Lung (tissue), 12 donors: Measurements from ENCODE around the gene TEX261. TPM values are rescaled to one million over a fixed set of nuclear protein-coding genes. Genes with fewer than 3 reads are reported as not detected.

ENCODE experiments used
- ATAC-seq: fragments of 200-7000 bp; cut with Tn5 transposase; one replicate; pipeline ENCODE4 v1.9.1; 2020; ENCODE audit warnings: moderate number of reproducible peaks; ENCODE audit not compliant: insufficient read depth, low FRiP score
- DNase-seq, 3 donors: peaks; one replicate each; pipeline ENCODE4 v3.0.0-alpha.2; 2013 to 2017
- H3K27ac ChIP-seq, 2 donors: one replicate each; pipeline ENCODE4 v1.5.1; 2013; ENCODE audit warnings: mild to moderate bottlenecking in 2 of 2, moderate library complexity in 2 of 2, control low read depth in 1 of 2, inconsistent platforms in 1 of 2, low read depth in 1 of 2, low read length in 1 of 2
- H3K27me3 ChIP-seq, 3 donors: one replicate each; pipeline ENCODE4 v1.5.1; 2013; ENCODE audit warnings: low read length in 2 of 3; ENCODE audit not compliant: control insufficient read depth in 3 of 3, insufficient read depth in 3 of 3
- H3K36me3 ChIP-seq, 4 donors: one replicate each; pipeline ENCODE4 v1.5.1; 2013; ENCODE audit warnings: low read length in 4 of 4, mild to moderate bottlenecking in 1 of 4, moderate library complexity in 1 of 4; ENCODE audit not compliant: control insufficient read depth in 4 of 4, insufficient read depth in 4 of 4
- H3K4me1 ChIP-seq, 5 donors: one replicate each; pipeline ENCODE4 v1.5.1; 2013; ENCODE audit warnings: low read length in 5 of 5, mild to moderate bottlenecking in 2 of 5, moderate library complexity in 1 of 5; ENCODE audit not compliant: control insufficient read depth in 5 of 5, insufficient read depth in 5 of 5
- H3K4me3 ChIP-seq: one replicate; pipeline ENCODE4 v1.5.1; 2013; ENCODE audit warnings: mild to moderate bottlenecking, control low read depth, moderate library complexity
- H3K9ac ChIP-seq, 2 donors: one replicate each; pipeline ENCODE4 v1.5.1; 2013; ENCODE audit warnings: low read length in 2 of 2, control low read depth in 1 of 2; ENCODE audit not compliant: insufficient read depth in 1 of 2
- H3K9me3 ChIP-seq, 4 donors: one replicate each; pipeline ENCODE4 v1.5.1; 2013; ENCODE audit warnings: low read length in 3 of 4, mild to moderate bottlenecking in 1 of 4, moderate library complexity in 1 of 4; ENCODE audit not compliant: control insufficient read depth in 4 of 4, insufficient read depth in 3 of 4
- CTCF ChIP-seq: IDR thresholded peaks from 2 replicates; pipeline ENCODE4 v1.5.1; 2012; ENCODE audit warnings: mild to moderate bottlenecking; ENCODE audit errors: control extremely low read depth, extremely low read depth
- WGBS, 2 donors: extraction: QIAGEN DNeasy Blood & Tissue Kit; methylation state at CpG; one replicate each; pipeline ENCODE4 v1.1.7; 2013; 5-methylcytosine and 5-hydroxymethylcytosine counted together
- polyA plus RNA-seq, 2 donors: library from polyadenylated mRNA; stranded (reverse); fragments of 200-250 nt; gene quantifications; one replicate each; pipeline ENCODE4 v1.2.1, GENCODE V29; 2013
- total RNA-seq, 2 donors: library from RNA; depleted of rRNA in 1 of 2; stranded (reverse); fragments of >200 nt in 1 of 2; gene quantifications; one replicate each; pipeline ENCODE4 v1.2.1, GENCODE V29; 2014 to 2021
- donor health status: control.
- donor health status: control.
- donor health status: Bipolar disorder and iron deficiency.
- donor health status: healthy.
- donor health status: DM: yes; HTN: yes; CAD: no.

TEX261 gene
- total and polyA plus RNA-seq, 4 donors = 23.0 to 55.8 (median 34.4) TPM

- H3K27ac ChIP-seq = peak overlapping the region in 1 of 2 donors; percentile 81
- H3K27me3 ChIP-seq = no peaks in the 10 kb centered on the region
- H3K36me3 ChIP-seq = peaks cover 0 to 2% (median 0%) of the 10 kb centered on the region in 4 donors
- H3K4me1 ChIP-seq = peaks cover 0 to 11% (median 6%) of the 10 kb centered on the region in 5 donors
- no peaks in the 10 kb centered on the region for H3K9me3 ChIP-seq
- ATAC-seq (peak; percentile 4), DNase-seq (peak; percentile 54 to 82 (median 72))
- 21 to 25% methylated on average over 14 of the region's 14 CpGs for WGBS, 2 donors
- no peak overlapping the region for H3K4me3 ChIP-seq
- no peak for TF ChIP-seq CTCF
- peak overlapping the region in 1 of 2 donors; percentile 11 for H3K9ac ChIP-seq
These were observed 17.0 kb downstream of the TEX261 start for GRCh38 chr2:70977605-70978205.

GRCh38 chr2:70975237-70975636 is 19.4 kb downstream of the TEX261 start:
- Histone ChIP-seq H3K9ac (no peak overlapping the region), H3K27me3 (peaks cover 0 to under 1% (median 0%) of the 10 kb centered on the region in 3 donors), H3K4me3 (no peak overlapping the region), H3K4me1 (peaks cover 0 to 11% (median 6%) of the 10 kb centered on the region in 5 donors), H3K27ac (no peak overlapping the region), H3K36me3 (no peaks in the 10 kb centered on the region), H3K9me3 (no peaks in the 10 kb centered on the region)
- DNase-seq (no peak), ATAC-seq (no peak)
- TF ChIP-seq CTCF = no peak
- WGBS, 2 donors = 81 to 83% methylated on average over 2 of the region's 2 CpGs

- DNase-seq (no peak), ATAC-seq (no peak)
- WGBS, 2 donors = 93 to 95% methylated on average over 3 of the region's 3 CpGs
- no peaks in the 10 kb centered on the region for H3K9me3 ChIP-seq
- TF ChIP-seq CTCF = no peak
- H3K27me3 ChIP-seq = peaks cover 0 to 7% (median 0%) of the 10 kb centered on the region in 3 donors
- H3K36me3 ChIP-seq = no peaks in the 10 kb centered on the region
- peaks cover 0 to 11% (median 6%) of the 10 kb centered on the region in 5 donors for H3K4me1 ChIP-seq
- no peak overlapping the region for H3K9ac ChIP-seq
- no peak overlapping the region for H3K27ac ChIP-seq
- H3K4me3 ChIP-seq = no peak overlapping the region
These were observed 20.1 kb downstream of the TEX261 start for GRCh38 chr2:70974592-70974991.
